Body of pancreas (tissue), 4 donors: ENCODE measurements around the gene GCM1.

ENCODE experiments used
- POLR2A ChIP-seq, 3 donors: fragments of 450-650 bp; IDR thresholded peaks; one replicate each; pipeline ENCODE4 v1.6.1; 2016; ENCODE audit warnings: antibody characterized with exemption in 3 of 3, mild to moderate bottlenecking in 2 of 3
- TF ChIP-seq, protein P1 (sequence below), 7 experiments: fragments of 450-650 bp in 4 of 7; fragments of 200-600 bp in 3 of 7; sonication (generic) in 3 of 7; IDR thresholded peaks; one replicate each; pipeline ENCODE4 v1.5.1; 2016 to 2019; ENCODE audit warnings: antibody characterized with exemption in 7 of 7

- TF ChIP-seq, protein P1, sequence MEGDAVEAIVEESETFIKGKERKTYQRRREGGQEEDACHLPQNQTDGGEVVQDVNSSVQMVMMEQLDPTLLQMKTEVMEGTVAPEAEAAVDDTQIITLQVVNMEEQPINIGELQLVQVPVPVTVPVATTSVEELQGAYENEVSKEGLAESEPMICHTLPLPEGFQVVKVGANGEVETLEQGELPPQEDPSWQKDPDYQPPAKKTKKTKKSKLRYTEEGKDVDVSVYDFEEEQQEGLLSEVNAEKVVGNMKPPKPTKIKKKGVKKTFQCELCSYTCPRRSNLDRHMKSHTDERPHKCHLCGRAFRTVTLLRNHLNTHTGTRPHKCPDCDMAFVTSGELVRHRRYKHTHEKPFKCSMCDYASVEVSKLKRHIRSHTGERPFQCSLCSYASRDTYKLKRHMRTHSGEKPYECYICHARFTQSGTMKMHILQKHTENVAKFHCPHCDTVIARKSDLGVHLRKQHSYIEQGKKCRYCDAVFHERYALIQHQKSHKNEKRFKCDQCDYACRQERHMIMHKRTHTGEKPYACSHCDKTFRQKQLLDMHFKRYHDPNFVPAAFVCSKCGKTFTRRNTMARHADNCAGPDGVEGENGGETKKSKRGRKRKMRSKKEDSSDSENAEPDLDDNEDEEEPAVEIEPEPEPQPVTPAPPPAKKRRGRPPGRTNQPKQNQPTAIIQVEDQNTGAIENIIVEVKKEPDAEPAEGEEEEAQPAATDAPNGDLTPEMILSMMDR (IDR thresholded peaks at IDR 0.05) = no peak
- TF ChIP-seq POLR2A (IDR thresholded peaks at IDR 0.05) = no peak
Measured at GRCh38 chr6:53161481-53162009, 12.9 kb upstream of the GCM1 start.
